DMS79 (cell line): ENCODE results near the gene TRPM2.

Source experiments
- DNase-seq: peaks from one replicate; lab custom pipeline; 2025; lab: John Stamatoyannopoulos, UW

The TRPM2 gene

DNA sequence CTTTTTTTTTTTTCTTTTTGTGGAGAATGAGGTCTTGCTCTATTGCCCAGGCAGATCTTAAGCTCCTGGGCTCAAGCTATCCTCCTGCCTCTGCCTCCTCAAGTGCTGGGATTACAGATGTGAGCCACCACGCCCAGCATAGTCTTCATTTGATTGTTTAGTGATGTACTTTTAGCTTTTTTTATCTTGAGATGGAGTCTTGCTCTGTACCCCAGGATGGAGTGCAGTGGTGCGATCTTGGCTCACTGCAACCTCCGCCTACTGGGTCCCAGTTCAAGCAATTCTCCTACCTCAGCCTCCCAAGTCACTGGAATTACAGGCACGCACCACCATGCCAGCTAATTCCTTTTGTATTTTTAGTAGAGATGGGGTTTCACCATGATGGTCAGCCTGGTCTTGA, 77.9 kb downstream of the TRPM2 start:
- DNase-seq: no peak

- DNase-seq: no peak
Observed at GRCh38 chr21:44432841-44433790, 79.7 kb downstream of the TRPM2 start.

DNA sequence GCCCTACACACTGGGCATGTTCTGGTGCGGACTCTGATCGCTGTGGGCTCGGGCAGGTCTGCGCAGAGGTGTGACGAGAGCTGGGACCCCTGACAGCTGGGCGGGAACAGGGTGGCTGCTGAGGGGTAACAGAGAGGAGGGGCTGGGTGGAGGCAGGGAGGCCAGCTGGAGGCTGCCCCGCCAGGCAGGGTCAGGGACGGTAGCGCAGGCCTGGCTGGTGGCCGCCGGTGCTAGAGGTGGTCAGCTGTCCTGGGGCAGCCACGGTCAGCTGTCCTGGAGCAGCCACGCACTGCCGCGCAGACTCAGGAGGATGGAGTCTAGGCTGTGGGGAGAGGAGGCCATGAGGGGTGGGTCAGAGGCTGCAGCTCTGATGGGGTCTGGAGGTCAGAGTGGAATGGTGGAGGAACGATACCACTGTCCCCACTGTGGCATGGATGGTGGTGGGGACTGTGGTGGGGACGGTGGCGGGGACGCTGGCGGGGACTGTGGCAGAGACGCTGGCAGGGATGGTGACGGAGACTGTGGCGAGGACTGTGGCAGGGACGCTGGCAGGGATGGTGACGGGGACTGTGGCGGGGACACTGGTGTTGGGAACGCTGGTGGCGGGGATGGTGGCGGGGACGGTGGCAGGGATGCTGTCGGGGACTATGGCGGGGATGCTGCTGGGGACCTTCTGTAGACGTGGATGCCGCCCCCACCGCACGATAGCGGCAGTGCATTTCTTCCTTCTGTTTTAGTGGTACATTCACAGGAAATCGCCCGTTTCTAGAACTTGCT, 80.6 kb downstream of the TRPM2 start:
- DNase-seq: no peak

- no peak for DNase-seq
Observed at GRCh38 chr21:44434568-44434925, 81.1 kb downstream of the TRPM2 start.

- DNase-seq: no peak
Observed at GRCh38 chr21:44434936-44435635, 81.7 kb downstream of the TRPM2 start.

DNA sequence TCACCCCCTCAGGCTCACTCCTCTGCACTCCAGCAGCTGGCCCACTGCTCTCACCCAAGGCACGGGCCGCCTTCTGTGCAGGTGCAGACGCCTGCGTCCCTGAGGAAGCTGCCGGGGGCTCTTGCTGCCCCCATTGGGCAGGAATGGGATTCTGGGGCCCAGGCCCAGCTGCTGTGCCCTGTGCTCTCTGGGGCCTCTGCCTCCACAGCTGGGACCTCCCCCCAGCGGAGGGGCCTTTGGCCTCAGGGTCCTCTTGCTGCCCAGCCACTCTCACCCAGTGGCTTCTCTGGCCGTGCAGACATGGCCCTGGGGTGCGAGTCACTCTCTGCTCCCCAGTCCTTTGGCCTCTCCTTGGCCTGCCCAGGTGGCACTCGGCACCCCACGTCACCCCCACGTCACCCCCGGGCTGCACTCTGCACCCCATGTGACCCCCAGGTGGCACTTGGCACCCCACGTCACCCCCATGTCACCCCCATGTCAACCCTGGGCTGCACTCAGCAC, 82.7 kb downstream of the TRPM2 start:
- DNase-seq: no peak

DNA sequence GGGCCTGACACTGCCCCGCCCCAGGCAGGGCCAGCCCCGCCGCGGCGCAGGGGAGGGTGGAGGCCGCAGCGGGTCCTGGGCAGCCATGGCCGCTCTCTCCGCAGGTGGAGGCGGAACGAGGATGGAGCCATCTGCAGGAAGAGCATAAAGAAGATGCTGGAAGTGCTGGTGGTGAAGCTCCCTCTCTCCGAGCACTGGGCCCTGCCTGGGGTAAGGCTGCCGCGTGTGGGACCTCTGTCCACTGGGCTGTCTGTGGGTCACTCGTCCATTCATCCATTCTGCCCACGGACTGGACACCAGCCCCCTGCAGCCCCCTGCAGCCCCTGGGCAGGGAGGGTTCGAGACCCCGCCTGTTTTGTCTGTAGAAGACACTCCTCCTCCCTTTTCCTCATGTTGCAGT, 83.5 kb downstream of the TRPM2 start:
- no peak for DNase-seq

- no peak for DNase-seq
Observed at GRCh38 chr21:44437371-44437695, 83.9 kb downstream of the TRPM2 start.

DNA sequence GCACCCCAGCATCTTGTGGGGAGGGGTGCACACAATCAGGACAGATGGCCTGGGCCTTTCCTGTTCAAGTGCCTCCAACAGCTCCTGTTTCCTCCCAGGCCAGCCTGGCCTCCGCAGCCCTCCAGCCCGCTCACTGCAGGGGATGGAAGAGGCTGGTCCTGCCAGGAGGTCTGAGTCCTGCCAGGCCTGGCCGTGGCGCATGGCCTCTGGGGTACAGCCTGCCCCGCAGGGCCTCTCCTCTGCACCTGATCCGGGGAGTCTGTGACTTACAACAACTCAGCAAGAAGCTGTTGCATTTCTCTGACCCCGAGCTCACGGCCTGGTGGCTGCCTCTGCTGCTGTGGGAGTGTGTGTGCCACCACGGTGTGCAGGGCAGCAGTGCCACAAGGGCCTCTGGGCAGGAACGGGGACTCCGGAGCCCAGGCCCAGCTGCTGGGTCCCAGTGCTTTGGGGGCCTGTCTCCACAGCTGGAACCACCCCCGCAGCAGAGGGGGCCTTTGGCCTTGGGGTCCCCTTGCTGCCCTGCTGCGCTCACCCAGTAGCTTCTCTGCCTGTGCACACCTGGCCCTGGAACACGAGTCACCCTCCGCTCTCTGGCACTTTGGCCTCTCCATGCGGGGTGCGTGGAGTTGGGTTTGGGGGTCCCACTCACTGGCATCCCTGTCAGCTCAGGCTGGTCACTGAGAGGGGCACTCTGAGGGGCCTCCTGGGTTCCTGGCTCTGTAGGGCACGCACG, 84.4 kb downstream of the TRPM2 start:
- no peak for DNase-seq

DNA sequence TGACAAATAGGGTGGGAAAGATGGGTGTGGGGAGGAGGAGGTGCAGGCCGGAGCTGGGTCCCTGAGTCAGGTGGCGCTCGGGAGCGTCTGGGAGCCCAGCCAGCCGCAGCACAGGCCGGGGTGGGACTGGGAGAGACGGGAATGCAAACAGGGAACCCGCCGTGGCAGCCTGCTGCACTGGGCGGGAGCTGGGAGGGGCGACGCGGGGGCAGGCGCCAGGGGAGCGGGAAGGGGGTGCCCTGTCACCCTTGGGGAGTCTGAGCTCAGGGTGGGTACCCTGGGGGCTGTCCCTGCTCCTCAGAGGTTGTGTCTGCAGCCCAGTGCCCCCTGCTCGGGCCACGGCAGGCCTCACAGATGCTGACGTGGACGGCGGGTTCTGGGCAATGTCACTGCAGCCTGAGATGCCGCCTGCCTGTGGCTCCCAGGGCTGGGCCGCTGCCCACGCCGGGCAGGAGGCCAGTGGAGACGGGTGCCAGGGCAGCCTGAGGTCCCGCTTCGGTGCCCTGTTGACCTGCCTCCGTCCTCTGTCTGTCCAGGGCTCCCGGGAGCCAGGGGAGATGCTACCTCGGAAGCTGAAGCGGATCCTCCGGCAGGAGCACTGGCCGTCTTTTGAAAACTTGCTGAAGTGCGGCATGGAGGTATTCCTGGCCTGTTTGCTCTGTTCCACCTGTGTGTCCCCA, 85.2 kb downstream of the TRPM2 start:
- no peak for DNase-seq

DNA sequence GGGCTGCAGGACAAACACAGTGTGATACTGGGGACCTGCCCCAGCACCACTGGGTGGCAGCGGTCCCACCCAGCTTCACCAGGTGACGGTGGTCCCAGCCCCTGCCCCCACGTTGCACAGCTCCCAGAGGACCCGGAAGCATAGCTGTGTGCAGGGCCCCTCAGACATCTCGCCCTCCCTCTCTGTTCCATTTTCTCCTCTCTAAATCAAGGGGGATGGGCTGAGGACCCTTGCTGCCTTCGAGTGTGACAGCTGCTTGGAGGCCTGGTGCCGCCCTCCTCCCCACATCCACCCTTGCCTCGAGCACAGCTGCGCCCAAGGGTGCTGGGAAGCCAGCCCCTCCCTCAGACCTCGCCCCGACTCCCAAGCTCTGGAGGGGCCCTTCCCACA, 85.8 kb downstream of the TRPM2 start:
- DNase-seq: no peak

DNA sequence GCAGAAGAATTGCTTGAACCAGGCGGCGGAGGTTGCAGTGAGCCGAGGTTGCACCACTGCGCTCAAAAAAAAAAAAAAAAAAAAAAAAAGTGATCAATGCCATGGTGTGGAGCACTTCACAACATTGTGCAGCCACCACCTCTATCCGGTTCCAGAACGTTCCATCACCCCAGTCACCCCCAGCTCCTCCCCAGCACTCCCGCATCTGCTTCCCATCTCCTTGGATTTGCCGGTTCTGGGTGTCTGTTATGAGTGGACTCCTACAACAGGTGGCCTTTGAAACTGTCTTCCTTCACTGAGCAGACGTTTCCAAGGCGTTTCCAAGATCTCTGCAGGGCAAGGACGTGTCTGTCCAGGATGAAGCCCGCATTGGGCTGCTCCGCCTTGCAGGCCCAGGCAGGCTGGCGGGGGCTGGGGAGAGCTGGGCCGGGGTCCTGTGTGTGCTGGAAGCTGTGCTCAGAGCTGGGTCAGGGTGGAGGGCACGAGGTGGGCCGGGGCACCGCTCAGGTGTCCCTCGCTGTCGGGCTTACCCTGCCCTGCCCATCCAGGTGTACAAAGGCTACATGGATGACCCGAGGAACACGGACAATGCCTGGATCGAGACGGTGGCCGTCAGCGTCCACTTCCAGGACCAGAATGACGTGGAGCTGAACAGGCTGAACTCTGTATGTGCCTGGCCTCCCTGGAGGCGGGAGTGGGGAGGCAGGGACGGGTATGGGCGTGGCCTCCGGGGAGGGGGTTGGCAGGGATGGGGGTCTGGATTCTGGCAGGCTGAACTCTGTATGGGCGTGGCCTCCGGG, 87.0 kb downstream of the TRPM2 start:
- DNase-seq: no peak

DNA sequence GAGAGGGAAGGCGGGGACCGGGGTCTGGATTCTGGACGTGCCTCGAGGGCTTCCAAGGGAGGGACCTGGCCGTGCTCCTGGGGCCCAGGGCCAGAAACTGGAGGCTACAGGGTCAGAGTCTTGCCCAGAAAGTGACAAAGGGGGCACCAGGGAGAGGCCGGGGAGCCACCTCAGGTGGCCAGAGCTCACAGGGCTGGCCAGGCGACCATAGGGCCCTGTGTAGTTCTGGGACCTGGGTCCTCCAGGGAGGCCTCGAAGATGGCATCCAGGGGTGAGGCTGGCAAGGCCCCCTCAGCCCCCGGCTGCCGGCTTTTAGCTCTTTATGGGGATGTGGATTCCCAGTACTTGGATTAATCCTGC, 87.6 kb downstream of the TRPM2 start:
- DNase-seq: no peak

DNA sequence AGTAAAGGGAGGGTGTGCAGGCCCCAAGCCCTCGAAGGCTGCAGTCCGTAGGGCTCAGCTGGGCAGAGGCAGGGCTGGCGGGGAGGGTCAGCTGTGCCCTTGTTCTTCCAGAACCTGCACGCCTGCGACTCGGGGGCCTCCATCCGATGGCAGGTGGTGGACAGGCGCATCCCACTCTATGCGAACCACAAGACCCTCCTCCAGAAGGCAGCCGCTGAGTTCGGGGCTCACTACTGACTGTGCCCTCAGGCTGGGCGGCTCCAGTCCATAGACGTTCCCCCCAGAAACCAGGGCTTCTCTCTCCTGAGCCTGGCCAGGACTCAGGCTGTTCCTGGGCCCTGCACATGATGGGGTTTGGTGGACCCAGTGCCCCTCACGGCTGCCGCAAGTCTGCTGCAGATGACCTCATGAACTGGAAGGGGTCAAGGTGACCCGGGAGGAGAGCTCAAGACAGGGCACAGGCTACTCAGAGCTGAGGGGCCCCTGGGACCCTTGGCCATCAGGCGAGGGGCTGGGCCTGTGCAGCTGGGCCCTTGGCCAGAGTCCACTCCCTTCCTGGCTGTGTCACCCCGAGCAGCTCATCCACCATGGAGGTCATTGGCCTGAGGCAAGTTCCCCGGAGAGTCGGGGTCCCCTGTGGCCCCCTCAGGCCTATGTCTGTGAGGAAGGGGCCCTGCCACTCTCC, 88.3 kb downstream of the TRPM2 start:
- no peak for DNase-seq

- no peak for DNase-seq
Observed at GRCh38 chr21:44442266-44443125, 89.1 kb downstream of the TRPM2 start.

GRCh38 chr21:44443291-44443890, 90.0 kb downstream of the TRPM2 start:
- DNase-seq: no peak

DNA sequence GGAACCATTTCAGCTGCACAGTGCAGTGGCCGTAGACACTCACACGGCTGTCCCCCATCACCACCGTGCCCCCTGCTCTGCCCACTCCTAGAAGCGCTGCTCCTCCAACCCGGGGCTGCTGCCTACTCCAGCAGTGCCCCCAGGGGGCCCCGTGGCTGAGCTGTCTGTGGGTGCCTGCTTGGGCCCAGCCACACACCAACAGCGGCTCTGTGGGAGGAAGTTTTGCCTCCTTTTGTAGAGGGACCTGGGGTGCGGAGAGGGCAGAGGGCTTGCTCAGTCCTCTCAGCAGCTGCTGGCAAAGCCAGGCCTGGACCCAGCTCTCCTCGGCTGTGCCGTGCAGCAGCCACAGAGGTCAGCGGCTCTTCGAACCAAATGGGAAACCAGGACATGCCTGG, 90.5 kb downstream of the TRPM2 start:
- no peak for DNase-seq

DNA sequence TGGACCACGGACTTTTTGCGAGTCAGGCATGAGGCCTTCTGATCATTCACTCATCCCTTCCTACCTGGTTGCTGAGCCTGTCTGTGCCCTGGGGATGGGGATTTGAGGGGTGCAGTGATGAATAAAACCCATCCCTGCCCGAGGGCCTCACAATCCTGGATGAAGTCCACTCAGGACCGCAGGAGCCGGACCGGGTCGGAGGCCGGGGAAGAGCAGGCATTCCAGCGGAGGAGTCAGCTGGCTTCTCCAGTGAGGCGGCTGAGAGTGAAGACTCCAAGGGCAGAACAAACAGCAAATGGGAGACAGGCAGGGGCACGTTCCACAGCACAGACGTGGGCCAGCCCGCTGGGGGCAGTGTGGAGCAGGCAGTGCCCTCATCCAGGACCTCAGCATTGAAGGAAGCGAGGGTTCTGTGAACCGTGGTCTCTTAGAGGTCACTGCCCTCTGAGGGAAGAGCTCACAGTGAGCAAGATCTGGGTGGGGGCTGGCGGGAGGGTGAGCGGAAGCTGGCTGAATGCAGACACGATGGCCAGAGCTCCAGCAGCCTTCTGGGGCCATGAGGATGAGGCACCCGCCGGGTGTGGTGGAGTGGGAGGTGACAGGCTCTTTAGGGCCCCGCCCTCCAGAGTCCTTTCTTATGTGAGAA, 91.0 kb downstream of the TRPM2 start:
- DNase-seq: no peak
